ENCODE results near the gene CCR5AS.
"Not testable (repeated sequence)": the region's sequence is repeated elsewhere in the genome, so short reads cannot be mapped to it uniquely, and the experiment has no call there.

The CCR5AS gene

DNA sequence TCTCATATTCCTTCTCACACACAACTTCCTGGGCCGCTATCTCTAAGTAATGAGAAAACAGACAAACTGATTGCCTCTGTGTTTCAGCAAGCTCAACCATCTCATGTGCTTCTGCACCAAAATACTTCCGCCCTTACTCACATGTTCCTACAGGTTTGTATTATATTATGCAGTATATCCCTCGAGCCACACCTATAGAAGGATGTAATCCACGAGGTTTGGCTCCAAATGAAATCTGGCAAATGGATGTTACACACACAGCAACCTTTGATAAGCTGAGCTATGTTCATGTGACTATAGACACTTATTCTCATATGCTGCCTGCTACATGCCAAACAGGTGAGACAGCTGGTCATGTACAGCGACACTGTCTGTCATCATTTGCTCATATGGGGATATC lies 22.8 kb upstream of the CCR5AS start:
- DNase-seq (ENCODE audit: low read depth in 4 of 4, low spot score in 3 of 4), result no peak

DNA sequence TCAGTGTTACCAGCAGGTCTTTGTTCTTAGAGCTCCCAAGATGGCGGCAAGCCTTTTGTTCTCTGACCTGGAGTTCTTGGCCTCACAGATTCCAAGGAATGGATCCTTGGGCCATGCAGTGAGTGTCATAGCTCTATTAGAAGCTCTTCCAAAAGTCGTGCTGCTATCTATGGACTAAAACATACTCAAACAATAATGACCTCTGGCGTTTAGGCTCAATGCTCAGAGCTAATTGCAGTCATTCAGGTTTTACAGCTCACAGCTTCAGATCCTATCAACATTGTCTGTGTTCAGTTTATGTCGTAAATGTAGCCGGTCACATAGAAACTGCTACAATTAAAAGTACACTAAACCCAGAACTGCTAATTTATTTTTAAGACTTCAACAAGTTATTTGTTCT lies 22.4 kb upstream of the CCR5AS start:
- no peak for DNase-seq (ENCODE audit: low read depth in 4 of 4, low spot score in 3 of 4)

DNA sequence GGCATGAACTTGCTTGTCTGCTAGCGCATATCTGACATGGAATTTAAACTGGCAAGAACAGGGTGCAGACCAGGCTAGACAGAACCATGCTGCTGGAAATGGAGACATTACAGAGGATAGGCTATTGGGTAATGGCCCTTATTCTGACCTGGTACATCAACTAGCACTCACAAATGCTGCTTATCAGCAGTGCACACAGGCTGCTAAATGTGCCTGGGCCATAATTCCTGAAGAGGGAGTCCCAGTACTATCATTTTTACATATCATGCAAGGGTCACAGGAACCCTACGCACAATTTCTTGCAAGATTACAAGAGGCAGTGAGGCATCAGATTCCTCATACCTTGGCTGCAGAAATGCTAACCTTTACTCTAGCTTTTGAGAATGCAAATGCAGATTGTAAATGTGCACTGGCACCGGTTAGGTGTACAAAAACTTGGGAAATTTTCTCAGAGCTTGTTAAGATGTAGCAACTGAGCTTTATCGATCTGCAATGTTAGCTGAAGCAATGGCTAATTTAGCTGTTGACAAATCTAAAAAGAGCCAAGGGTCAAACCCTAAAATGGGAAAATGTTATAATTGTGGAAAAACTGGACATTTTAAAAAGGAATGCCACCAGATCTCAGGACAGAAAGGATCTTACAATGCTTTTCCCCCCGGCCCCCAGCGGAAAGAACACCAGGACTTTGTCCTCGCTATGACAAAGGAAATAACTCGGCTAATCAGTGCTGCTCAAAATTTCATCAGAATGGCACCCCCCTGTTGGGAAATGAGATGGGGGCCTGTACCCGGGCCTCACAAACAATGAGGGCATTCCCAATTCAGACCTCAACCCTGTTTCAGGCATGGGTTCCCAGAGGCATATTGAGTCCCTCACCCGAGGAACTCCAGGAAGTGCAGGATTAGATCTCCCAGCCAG lies 21.3 kb upstream of the CCR5AS start:
- DNase-seq (ENCODE audit: low read depth in 4 of 4, low spot score in 3 of 4), result no peak

DNA sequence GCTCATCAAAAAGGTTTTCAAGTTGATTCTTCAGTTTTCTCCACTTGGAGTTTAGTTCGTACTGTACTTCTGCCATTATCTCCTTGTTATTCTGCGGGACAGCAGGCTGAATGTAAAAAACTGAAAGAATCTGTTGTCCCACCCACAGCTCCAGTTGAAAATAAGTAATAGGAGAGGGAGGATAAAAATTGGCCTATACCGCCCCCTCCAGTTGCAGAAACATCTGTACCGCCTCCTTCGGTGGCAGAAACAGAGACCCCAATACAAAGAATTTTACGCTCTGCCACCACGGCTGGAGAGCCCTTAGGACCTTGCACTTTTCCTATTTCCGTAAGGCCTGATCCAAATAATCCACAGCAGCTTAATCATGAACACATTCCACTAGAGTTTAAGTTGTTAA lies 20.5 kb upstream of the CCR5AS start:
- DNase-seq (ENCODE audit: low read depth in 4 of 4, low spot score in 3 of 4), result not testable (repeated sequence)

DNA sequence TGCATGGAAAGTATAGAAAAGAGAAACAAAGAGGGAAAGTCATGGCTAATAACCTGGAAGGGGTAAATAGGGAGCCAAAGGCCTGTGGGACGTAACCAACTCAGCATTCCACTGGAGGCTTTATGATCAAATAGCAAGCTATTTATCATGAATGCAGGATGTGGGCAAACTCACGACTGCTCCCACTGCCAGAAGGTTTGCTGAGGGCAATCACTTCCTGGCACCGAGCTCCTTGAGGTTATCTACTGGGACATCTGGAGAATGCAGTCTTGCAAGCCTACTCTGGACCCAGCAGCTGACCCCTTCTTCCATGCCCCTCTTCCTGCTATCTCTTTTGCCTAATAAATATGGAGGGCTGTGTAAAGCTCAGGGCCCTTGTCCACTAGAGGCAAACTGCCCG lies 19.6 kb upstream of the CCR5AS start:
- DNase-seq (ENCODE audit: low read depth in 4 of 4, low spot score in 3 of 4), result not testable (repeated sequence)

DNA sequence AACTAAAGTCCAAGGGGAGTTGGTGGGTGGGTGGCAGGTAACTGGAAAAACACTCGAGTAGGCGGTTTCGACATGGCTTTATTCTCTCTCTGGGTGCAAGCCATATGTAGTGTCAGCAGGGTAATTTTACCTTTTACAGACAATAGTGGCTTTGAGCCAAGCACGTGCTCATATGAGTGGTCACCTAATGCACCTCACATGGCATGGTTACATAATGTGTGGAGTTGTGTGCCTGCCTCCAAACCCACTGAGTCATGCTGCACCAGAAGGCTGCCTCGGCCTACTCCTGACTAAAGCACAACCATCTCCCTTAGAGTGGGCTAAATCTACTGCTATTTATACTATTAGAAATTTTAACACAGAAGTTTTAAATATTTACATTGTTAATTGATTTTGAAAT lies 16.7 kb upstream of the CCR5AS start:
- no peak for DNase-seq (ENCODE audit: low read depth in 4 of 4, low spot score in 3 of 4)

DNA sequence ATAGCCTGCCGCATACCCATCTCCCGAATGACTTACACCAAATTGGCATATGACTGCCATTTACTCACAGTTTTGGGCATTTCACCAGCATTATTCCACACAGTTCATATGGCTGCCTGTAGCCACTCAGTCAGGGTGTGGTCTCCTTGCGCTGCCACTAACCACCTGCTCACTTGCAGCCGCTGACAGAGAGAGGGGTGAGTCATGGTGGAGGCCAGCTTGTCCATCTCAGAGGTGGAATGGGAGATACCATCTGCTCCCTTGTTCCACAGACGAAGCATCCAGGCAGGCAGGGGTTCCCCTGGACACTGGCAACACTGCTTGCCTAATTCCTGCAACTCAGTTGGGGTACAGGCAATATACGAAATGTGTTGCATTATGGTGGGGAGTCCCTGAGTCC lies 15.8 kb upstream of the CCR5AS start:
- DNase-seq (ENCODE audit: low read depth in 4 of 4, low spot score in 3 of 4), result no peak

DNA sequence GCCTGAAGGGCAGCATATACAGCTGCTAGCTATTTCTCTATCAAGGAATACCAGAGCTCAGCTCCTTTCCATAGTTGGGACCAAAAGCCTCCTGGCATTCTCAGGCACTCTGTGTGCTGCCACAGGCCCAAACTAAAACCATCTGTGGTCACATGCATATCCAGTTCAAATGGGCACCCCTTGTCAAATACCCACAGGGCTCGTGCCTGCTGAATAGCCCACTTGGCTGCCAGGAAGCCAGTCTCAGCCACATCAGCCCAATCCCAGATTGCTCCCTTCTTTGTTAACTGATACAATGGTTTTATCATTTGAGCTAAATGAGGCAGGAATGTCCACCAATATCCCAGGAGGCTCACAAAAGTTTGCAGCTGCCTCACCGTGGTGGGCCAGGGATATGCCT lies 14.1 kb upstream of the CCR5AS start:
- no peak for DNase-seq (ENCODE audit: low read depth in 4 of 4, low spot score in 3 of 4)

DNA sequence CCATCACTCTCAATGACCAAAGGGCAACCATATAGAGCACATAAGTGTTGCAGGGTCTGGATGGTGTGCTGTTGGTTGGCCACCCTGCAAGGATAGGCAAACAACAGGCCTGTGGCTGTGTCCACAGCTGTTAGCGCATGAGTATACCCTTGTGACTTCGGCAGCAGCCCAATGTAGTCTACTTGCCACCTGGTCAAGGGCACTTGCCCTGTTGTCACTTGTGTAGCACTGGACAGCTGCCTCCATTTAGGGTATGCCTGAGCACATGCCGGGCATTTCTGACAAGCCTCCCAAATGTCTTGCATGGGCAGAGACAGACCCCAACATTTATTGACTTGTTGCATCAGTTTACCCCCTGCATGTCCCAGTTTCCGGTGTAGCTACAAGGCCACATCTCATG lies 12.9 kb upstream of the CCR5AS start:
- DNase-seq (ENCODE audit: low read depth in 4 of 4, low spot score in 3 of 4), result no peak

DNA sequence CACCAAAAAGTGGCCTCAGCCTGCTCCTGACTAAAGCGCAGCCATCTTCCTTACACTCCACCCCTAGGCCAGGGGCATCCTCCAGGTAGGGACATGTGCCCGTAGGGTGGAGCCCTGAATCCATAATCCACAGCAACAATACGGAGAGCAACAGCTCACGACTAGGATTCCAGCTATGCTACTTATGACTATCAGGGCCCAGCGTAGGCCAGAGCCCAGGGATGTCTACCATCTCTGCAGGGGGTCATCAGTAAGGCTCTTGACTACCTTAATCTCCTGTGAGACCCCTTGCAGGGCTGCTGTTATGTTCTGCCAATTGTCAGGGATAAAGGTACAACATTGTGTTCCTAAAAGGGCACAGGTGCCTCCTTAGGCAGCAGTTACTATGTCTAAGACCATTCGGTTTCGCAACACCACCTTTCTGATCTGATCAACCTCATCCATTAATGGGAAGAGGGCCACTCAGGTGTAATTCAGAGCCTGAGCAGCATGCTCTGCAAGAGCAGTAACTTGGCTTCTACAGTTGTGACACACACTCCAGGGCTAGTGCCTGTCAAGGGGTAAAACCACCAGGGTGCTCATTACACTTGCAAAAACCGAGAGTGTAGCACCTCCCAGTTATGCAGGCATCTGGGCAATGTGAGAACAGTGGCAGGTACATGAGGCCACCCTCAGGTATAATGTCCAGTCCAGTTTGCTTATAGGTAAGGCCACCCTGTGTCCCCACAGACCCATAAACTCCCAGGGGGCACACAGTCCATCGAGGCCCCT lies 11.2 kb upstream of the CCR5AS start:
- DNase-seq (ENCODE audit: low read depth in 4 of 4, low spot score in 3 of 4), result no peak

DNA sequence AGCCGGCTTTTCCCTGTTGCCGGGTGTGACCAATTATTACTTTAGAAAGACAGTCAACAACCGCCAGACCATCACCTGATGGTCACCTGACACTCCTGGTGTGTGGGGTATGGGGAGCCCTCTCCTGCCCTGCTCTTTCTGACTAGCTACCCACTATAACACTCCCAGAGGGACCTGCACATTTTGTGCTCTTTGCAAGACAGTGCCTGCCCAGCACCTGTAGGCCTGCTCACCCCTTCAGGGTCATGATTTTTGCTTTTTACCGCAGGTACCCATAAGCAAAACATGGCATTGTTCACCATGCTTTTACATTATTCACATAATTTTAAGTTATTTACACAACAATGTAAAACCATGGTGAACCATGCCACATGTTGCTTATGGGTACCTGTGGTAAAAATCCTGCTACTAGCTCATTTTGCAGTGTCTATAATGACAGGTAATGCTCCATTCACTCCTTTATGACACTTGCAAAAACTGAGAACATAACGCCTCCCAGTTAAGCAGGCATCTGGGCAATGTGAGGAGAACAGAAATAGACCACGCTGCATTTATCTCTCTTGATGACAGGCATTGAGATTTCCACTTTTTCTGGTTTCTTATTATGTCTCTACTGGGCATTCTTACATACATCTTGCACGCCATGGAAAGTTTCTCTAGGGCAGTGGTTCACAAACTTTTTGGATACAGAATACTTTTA lies 10.1 kb upstream of the CCR5AS start:
- DNase-seq (ENCODE audit: low read depth in 4 of 4, low spot score in 3 of 4), result no peak

DNA sequence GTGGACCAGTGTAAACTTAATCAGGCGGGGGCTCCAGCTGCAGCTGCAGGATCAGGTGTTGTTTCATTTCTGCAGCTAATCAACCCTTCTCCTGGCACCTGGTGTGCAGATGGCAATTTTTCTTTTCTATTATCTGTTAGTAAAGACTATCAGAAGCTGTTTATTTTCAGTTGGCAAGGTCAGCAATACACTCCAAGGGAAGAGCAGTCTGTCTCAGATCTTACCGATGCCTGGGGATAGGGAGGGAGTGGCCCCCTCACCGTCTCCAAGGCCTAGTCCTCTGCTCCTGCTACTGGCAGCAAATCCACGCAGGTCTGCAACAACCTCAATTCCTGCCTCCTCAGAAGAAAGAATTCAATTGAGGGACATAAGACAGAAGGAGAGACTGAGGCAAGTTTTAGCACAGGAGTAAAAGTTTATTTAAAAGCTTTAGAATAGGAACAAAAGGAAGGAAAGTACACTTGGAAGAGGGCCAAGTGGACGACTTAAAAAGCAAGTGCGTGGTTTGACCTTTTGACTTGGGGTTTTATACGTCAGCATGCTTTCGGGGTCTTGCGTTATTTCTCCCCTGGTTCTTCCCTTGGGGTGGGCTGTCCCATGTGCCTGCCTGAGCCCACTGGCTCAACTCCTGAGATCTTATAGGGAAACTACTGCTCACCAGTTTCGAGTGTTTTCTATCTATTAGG lies 9.4 kb upstream of the CCR5AS start:
- no peak for DNase-seq (ENCODE audit: low read depth in 4 of 4, low spot score in 3 of 4)

DNA sequence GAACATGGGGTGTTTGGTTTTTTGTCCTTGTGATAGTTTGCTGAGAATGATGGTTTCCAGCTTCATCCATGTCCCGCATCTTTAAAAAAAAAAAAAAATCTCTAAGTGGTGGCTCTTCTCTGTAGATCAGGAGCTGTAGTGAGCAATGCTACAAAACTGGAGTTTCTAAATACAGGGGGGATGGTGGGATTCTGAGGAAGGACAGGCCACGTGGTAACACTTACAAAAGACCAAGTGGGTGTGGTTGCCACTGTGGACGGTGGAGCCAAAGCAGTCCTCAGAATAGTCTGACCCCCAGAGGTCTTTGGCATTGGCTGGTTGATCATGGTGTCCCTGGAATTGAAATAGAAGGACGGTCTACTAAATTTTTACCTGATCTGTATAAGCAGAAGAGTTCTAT lies 7.9 kb upstream of the CCR5AS start:
- no peak for DNase-seq (ENCODE audit: low read depth in 4 of 4, low spot score in 3 of 4)

DNA sequence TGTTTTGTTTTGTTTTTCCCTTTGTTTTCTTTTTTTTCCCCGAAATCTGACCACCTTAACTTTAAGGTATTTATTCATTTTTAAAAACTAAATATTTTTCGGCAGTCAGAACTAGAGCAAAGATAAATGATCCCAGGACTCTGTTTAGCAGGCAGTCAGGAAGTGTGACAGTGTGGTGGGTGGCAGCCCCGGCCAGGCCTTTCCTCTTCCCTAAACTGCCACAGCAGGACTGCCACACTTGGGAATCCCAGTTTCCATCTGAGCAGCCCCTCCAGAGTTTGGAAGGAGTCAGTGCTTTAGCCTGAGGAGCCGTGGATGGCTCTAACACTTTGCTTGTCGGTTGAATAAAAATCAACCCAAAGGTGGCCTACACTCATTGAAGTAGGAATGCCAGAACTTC lies 7.1 kb upstream of the CCR5AS start:
- no peak for DNase-seq (ENCODE audit: low read depth in 4 of 4, low spot score in 3 of 4)

DNA sequence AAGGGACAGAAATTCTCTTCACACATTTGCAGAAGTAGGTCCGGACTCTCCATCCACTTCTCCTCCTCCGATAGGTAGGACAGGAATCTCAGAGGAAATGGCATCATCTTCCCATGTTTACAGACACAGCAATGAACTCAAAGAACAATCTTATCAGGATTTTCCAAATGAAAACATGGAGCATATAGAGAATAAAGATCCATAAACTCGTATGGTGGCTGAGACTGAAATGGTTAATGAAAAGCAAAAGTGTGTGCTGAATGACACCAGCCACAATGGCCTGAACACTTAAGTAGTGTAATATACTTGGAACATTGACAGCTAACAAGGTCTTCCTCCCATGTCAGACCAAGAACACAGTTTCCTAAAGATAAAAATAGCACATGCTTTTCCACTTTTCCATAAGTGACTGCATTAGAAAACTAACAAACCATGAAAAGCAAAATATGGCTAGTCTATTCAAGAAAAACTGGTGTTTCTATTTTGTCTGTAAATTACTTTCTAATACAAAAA lies 6.0 kb upstream of the CCR5AS start:
- no peak for DNase-seq (ENCODE audit: low read depth in 4 of 4, low spot score in 3 of 4)

DNA sequence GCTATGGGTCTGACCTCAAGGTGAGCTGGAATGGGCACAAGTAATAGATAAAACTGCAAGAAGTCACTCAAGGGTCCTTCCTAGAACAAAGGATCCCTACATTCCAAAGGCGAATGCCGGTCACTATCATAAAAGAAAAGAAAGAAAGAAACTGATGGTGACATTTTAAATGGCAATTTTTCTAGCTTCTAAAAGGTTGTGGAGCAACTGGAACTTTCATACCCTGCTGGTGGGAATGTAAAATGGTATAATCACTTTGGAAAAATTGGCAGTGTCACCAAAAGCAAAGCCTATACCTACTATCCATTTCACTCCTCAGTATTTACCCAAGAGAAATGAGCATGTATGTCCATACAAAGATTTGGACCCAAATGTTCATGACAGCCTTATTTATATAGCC lies 4.4 kb upstream of the CCR5AS start:
- no peak for DNase-seq (ENCODE audit: low read depth in 4 of 4, low spot score in 3 of 4)

DNA sequence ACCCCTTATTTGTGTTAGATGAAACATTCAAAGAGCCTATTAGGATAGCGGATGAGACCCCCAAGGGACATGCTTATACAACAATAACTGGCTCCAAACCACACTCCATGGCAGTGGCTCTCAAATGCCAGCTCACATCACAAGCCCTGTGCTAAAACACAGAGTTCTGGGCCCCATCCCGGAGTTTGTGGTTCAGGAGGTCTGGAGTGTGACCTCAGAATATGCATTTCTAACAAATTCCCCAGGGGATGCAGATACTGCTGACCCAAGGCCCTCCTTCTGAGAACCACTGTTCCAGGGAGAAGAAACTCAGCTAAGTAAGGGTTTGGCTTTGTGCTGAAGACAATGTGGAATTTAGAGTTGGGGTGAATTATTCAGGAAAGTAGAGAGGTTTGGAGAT lies 3.8 kb upstream of the CCR5AS start:
- no peak for DNase-seq (ENCODE audit: low read depth in 4 of 4, low spot score in 3 of 4)

DNA sequence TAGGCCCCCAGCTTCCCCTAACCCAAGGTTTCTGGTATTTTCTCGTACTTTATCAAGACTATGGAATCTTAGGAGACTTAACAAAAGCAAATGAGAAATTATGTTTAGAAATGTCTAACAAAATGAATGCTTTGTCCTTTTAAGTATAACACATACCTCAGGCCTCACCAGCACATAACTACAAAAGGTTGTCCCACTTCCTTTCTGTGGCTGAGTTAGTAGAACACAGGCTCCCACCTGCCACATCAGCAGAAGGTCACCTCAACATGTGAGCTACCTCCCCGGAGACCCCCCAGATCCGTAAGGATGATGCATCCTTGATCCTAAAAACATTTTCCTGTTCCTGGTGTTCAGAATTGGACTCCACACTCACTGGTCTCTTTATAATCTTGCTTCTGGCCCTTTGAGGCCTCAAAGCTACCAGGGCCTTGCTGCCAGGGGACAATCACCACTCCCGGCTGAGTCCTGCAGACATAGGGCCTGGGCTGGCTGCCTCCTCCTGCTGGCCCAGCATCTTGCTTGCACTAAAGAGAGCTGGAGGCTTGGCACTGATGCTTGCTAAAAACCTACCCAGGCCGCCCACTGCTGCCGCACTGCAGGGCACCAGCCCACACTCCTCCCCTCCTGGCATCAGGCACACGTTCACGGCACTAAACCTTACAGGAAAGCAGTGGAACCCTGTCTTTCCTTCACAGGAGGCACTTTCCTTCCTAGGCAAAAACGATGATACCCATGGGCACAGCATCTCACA lies 3.0 kb upstream of the CCR5AS start:
- DNase-seq (ENCODE audit: low read depth in 4 of 4, low spot score in 3 of 4), result no peak

DNA sequence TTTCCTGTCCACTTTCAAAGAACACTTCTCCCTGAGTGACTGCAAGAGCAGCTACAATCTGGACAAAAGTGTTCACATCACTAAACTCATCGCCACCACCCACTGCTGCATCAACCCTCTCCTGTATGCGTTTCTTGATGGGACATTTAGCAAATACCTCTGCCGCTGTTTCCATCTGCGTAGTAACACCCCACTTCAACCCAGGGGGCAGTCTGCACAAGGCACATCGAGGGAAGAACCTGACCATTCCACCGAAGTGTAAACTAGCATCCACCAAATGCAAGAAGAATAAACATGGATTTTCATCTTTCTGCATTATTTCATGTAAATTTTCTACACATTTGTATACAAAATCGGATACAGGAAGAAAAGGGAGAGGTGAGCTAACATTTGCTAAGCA lies 2.0 kb upstream of the CCR5AS start:
- no peak for DNase-seq (ENCODE audit: low read depth in 4 of 4, low spot score in 3 of 4)

DNA sequence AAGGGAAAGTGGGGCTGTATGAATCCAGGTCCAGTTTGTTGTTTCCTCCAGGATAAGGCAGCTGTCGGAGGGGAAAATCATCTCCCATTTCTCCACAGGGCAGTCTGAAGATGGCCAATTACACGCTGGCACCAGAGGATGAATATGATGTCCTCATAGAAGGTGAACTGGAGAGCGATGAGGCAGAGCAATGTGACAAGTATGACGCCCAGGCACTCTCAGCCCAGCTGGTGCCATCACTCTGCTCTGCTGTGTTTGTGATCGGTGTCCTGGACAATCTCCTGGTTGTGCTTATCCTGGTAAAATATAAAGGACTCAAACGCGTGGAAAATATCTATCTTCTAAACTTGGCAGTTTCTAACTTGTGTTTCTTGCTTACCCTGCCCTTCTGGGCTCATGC lies 1.1 kb upstream of the CCR5AS start:
- DNase-seq (ENCODE audit: low read depth in 4 of 4, low spot score in 3 of 4), result no peak
